Activated B cell treated with CpG ODN at 0.5 μM for 24 hours (primary cell): ENCODE results near the gene TRIM72. TPM values are rescaled to one million over a fixed set of nuclear protein-coding genes. Genes with fewer than 3 reads are reported as not detected.
"Not testable (repeated sequence)": the region's sequence is repeated elsewhere in the genome, so short reads cannot be mapped to it uniquely, and the experiment has no call there.

Experiments
- ATAC-seq: fragments of 200-7000 bp; cut with Tn5 transposase; one replicate; pipeline ENCODE4 v1.10.0; 2021; ENCODE audit warnings: low read depth, mild to moderate bottlenecking, moderate library complexity
- CTCF ChIA-PET: fragments of 350-600 bp; sonication (Branson Sonifier 250); formaldehyde crosslinking; loops from one replicate; lab custom pipeline; 2021; ENCODE audit warnings: antibody characterized with exemption; lab: Charles Lee
- POLR2A ChIA-PET: fragments of 350-600 bp; sonication (Branson Sonifier 250); formaldehyde crosslinking; loops from one replicate; lab custom pipeline; 2021; ENCODE audit warnings: antibody characterized with exemption; lab: Charles Lee
- DNase-seq: peaks from one replicate; pipeline ENCODE4 v3.0.0; 2022
- H3K27ac Mint-ChIP-seq: one replicate; pipeline ENCODE4 v1.8.0; 2020; ENCODE audit warnings: mixed read lengths
- H3K27me3 Mint-ChIP-seq: one replicate; pipeline ENCODE4 v1.8.0; 2021; ENCODE audit warnings: mixed read lengths
- H3K36me3 Mint-ChIP-seq: one replicate; pipeline ENCODE4 v1.8.0; 2021; ENCODE audit warnings: low read depth, mixed read lengths
- H3K4me1 Mint-ChIP-seq: one replicate; pipeline ENCODE4 v1.8.0; 2021; ENCODE audit warnings: mixed read lengths
- H3K4me3 Mint-ChIP-seq: one replicate; pipeline ENCODE4 v1.8.0; 2020; ENCODE audit warnings: mild to moderate bottlenecking, mixed read lengths
- H3K9me3 Mint-ChIP-seq: one replicate; pipeline ENCODE4 v1.8.0; 2020; ENCODE audit warnings: mixed read lengths
- intact Hi-C: fragments of 100-400 bp; cut with micrococcal nuclease; formaldehyde crosslinking; loops from one replicate; pipeline ENCODE4 v1.15.1; 2024
- total RNA-seq: library from RNA; stranded (reverse); gene quantifications from 2 replicates; pipeline ENCODE4 v1.2.3, GENCODE V29; 2022
- TF ChIP-seq, protein P1 (sequence below): fragments of 200-600 bp; IDR thresholded peaks from one replicate; pipeline ENCODE4 v1.8.0; 2022; ENCODE audit warnings: antibody characterized with exemption, mild to moderate bottlenecking

The TRIM72 gene
- total RNA-seq, 1 donor from 2014 or later = 0.16 TPM

DNA sequence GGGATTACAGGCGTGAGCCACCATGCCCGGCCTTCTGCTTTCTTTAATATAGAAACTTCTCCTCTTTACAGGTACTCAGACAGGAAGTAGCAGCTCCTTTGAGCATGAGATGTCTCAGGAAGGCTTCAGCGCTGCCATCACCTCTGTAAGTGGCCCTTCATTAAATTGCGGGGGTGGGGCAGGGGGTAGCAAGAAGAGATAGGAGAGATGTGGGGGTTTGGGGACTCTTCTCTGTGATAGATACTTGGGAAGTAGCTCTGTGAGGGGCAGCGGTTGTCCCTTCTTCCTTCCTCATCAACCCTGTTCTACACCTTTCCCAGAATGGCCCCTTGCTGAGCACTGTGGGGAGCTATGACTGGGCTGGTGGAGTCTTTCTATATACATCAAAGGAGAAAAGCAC, 62.7 kb downstream of the TRIM72 start:
- DNase-seq (no peak), ATAC-seq (no peak)
- H3K27ac Mint-ChIP-seq = no peak overlapping the region
- TF ChIP-seq, protein P1, sequence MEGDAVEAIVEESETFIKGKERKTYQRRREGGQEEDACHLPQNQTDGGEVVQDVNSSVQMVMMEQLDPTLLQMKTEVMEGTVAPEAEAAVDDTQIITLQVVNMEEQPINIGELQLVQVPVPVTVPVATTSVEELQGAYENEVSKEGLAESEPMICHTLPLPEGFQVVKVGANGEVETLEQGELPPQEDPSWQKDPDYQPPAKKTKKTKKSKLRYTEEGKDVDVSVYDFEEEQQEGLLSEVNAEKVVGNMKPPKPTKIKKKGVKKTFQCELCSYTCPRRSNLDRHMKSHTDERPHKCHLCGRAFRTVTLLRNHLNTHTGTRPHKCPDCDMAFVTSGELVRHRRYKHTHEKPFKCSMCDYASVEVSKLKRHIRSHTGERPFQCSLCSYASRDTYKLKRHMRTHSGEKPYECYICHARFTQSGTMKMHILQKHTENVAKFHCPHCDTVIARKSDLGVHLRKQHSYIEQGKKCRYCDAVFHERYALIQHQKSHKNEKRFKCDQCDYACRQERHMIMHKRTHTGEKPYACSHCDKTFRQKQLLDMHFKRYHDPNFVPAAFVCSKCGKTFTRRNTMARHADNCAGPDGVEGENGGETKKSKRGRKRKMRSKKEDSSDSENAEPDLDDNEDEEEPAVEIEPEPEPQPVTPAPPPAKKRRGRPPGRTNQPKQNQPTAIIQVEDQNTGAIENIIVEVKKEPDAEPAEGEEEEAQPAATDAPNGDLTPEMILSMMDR = no peak
- H3K9me3 Mint-ChIP-seq = no peaks in the 10 kb centered on the region
- no peak overlapping the region for H3K4me3 Mint-ChIP-seq
- no peaks in the 10 kb centered on the region for H3K27me3 Mint-ChIP-seq
- H3K36me3 Mint-ChIP-seq = peaks cover 78% of the 10 kb centered on the region
- ChIA-PET POLR2A (interaction anchor here (0.7 kb wide), 1 partner anchor 166 kb away, joined by 3 read pairs; the partner anchor contains the start of gene ZNF843), CTCF (interaction anchor here (1.3 kb wide), 1 partner anchor 134 kb away, joined by 4 read pairs; no protein-coding TSS in a partner anchor)
- intact Hi-C loops = no loop called here
- no peaks in the 10 kb centered on the region for H3K4me1 Mint-ChIP-seq

DNA sequence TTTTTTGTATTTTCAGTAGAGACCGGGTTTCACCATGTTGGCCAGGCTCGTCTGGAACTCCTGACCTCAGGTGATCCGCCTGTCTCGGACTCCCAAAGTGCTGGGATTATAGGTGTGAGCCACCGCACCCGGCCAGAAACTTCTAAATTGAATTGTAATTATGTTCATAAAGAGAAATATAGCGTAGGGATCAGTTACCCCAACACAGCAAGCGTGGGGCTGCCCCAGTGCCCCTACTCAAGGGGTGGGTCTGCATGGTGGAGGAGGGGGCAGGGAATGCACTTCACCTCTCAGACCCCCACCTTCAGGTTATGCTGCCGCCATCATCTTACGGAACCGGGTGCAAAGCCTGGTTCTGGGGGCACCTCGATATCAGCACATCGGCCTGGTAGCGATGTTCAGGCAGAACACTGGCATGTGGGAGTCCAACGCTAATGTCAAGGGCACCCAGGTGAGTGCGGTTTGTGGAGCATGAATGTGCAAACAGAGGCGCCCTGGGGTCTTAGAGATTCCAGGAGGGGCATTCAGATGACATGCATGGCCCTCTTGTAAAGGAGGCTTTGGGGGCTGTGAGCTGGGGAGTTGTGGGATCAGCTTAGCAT, 63.8 kb downstream of the TRIM72 start:
- TF ChIP-seq, protein P1 = no peak
- POLR2A ChIA-PET = no interaction called here
- Mint-ChIP-seq H3K36me3 (peaks cover 76% of the 10 kb centered on the region), H3K4me3 (no peak overlapping the region), H3K9me3 (no peaks in the 10 kb centered on the region), H3K27ac (no peak overlapping the region), H3K4me1 (no peaks in the 10 kb centered on the region), H3K27me3 (no peaks in the 10 kb centered on the region)
- intact Hi-C loops = no loop called here
- CTCF ChIA-PET = interaction anchor here (1.1 kb wide), 1 partner anchor 28 kb away, joined by 7 read pairs; no protein-coding TSS in a partner anchor
- ATAC-seq (no peak), DNase-seq (no peak)

DNA sequence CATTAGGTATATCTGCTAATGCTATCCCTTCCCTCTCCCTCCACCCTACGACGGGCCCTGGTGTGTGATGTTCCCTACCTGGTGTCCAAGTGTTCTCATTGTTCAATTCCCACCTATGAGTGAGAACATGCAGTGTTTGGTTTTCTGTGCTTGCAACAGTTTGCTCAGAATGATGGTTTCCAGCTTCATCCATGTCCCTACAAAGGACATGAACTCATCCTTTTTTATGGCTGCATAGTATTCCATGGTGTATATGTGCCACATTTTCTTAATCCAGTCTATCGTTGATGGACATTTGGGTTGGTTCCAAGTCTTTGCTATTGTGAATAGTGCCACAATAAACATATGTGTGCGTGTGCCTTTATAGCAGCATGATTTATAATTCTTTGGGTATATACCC, 64.9 kb downstream of the TRIM72 start:
- POLR2A ChIA-PET, H3K9me3 Mint-ChIP-seq, H3K27me3 Mint-ChIP-seq, intact Hi-C loops, ATAC-seq, CTCF ChIA-PET, H3K4me1 Mint-ChIP-seq, DNase-seq, H3K4me3 Mint-ChIP-seq, H3K27ac Mint-ChIP-seq: not testable (repeated sequence)
- peaks cover 73% of the 10 kb centered on the region for H3K36me3 Mint-ChIP-seq

Other genes with a start within 250 kb of the TRIM72 start
- 1.3 and 1.6 TPM in 2 replicates for gene HSD3B7, start 228.9 kb upstream of the TRIM72 start, total RNA-seq
- gene STX1B, start 203.5 kb upstream of the TRIM72 start, total RNA-seq = 1.2 and 1.6 TPM in 2 replicates
- 106 and 107 TPM in 2 replicates for gene STX4, start 180.6 kb upstream of the TRIM72 start, total RNA-seq
- 8.3 and 10.1 TPM in 2 replicates for gene ZNF668, start 139.9 kb upstream of the TRIM72 start, total RNA-seq
- gene ZNF646, start 139.7 kb upstream of the TRIM72 start, total RNA-seq = 32.4 and 32.5 TPM in 2 replicates
- 5.1 and 5.5 TPM in 2 replicates for gene PRSS53, start 125.2 kb upstream of the TRIM72 start, total RNA-seq
- gene VKORC1, start 119.3 kb upstream of the TRIM72 start, total RNA-seq = 38.7 and 41.9 TPM in 2 replicates
- gene BCKDK, start 105.7 kb upstream of the TRIM72 start, total RNA-seq = 24.8 and 27.3 TPM in 2 replicates
- 82.1 and 93.7 TPM in 2 replicates for gene KAT8, start 96.5 kb upstream of the TRIM72 start, total RNA-seq
- gene PRSS8, start 78.4 kb upstream of the TRIM72 start, total RNA-seq = not detected in 2 replicates
- gene PRSS36, start 64.1 kb upstream of the TRIM72 start, total RNA-seq = 0.56 and 0.60 TPM in 2 replicates
- gene FUS, start 34.0 kb upstream of the TRIM72 start, total RNA-seq = 681 and 752 TPM in 2 replicates
- 21.7 and 27.8 TPM in 2 replicates for gene PYCARD, start 11.4 kb upstream of the TRIM72 start, total RNA-seq
- 0.27 TPM in 1 of 2 replicates, not detected in the other for gene PYDC1, start 3.0 kb downstream of the TRIM72 start, total RNA-seq
- 40.6 and 44.6 TPM in 2 replicates for gene ITGAM, start 45.9 kb downstream of the TRIM72 start, total RNA-seq
- 81.9 and 100 TPM in 2 replicates for gene ITGAX, start 141.1 kb downstream of the TRIM72 start, total RNA-seq
- 0.05 and 0.07 TPM in 2 replicates for gene ITGAD, start 179.2 kb downstream of the TRIM72 start, total RNA-seq
- not detected in 2 replicates for gene COX6A2, start 214.2 kb downstream of the TRIM72 start, total RNA-seq
- 0.10 and 0.11 TPM in 2 replicates for gene ZNF843, start 228.7 kb downstream of the TRIM72 start, total RNA-seq
- gene ARMC5, start 245.4 kb downstream of the TRIM72 start, total RNA-seq = 10.9 TPM in 2 replicates